Karpas-422 (cell line): ENCODE data around the gene NFIA. TPM values are rescaled to one million over a fixed set of nuclear protein-coding genes. Genes with fewer than 3 reads are reported as not detected.

Experiments
- DNase-seq: peaks from one replicate; pipeline ENCODE4 v3.0.0-alpha.2; 2015
- H2AFZ ChIP-seq: fragments of 200-600 bp; sonication (generic); 2 replicates; pipeline ENCODE4 v1.6.1; 2014; ENCODE audit warnings: antibody characterized with exemption, low read length, mixed read lengths
- H3K27ac ChIP-seq: fragments of 200-600 bp; sonication (generic); 2 replicates; pipeline ENCODE4 v1.5.1; 2014; ENCODE audit warnings: mild to moderate bottlenecking, low read length, moderate library complexity
- H3K27me3 ChIP-seq: fragments of 200-600 bp; sonication (generic); 2 replicates; pipeline ENCODE4 v1.6.1; 2014; ENCODE audit warnings: low read length, mixed read lengths
- H3K36me3 ChIP-seq: fragments of 200-600 bp; sonication (generic); 2 replicates; pipeline ENCODE4 v1.6.1; 2014; ENCODE audit warnings: low read length, mixed read lengths; ENCODE audit not compliant: insufficient read depth
- H3K4me1 ChIP-seq: fragments of 200-600 bp; sonication (generic); 2 replicates; pipeline ENCODE4 v1.6.1; 2014; ENCODE audit warnings: mild to moderate bottlenecking, low read length, mixed read lengths
- H3K4me2 ChIP-seq: fragments of 200-600 bp; sonication (generic); 2 replicates; pipeline ENCODE4 v1.6.1; 2014; ENCODE audit warnings: low read length, low read depth, mild to moderate bottlenecking; ENCODE audit not compliant: poor library complexity, severe bottlenecking
- H3K4me3 ChIP-seq: fragments of 200-600 bp; sonication (generic); 2 replicates; pipeline ENCODE4 v1.5.1; 2014; ENCODE audit warnings: mild to moderate bottlenecking, antibody characterized with exemption, low read length, mixed read lengths
- H3K79me2 ChIP-seq: fragments of 200-600 bp; sonication (generic); 2 replicates; pipeline ENCODE4 v1.6.1; 2014; ENCODE audit warnings: mild to moderate bottlenecking, low read length, mixed read lengths
- H3K9ac ChIP-seq: fragments of 200-600 bp; sonication (generic); 2 replicates; pipeline ENCODE4 v1.6.0; 2014; ENCODE audit warnings: low read length
- H3K9me2 ChIP-seq: fragments of 200-600 bp; sonication (generic), shearing (Covaris generic); replicated peaks from 2 replicates; pipeline ENCODE4 v1.6.0; 2014; ENCODE audit warnings: mild to moderate bottlenecking, low read length, moderate library complexity; ENCODE audit not compliant: insufficient read depth
- H3K9me3 ChIP-seq: fragments of 300-700, 200-600 bp; sonication (generic); 2 replicates; pipeline ENCODE4 v1.6.1; 2014; ENCODE audit warnings: low read length, mixed read lengths
- H4K20me1 ChIP-seq: fragments of 200-600 bp; sonication (generic); 2 replicates; pipeline ENCODE4 v1.6.1; 2014; ENCODE audit warnings: mild to moderate bottlenecking, antibody characterized with exemption, low read length, low read depth; ENCODE audit not compliant: insufficient read depth
- total RNA-seq: library from RNA; depleted of rRNA; stranded (reverse); fragments of >200 nt; shearing (Covaris generic); gene quantifications from 2 replicates; pipeline ENCODE4 v1.2.3, GENCODE V29; 2014; ENCODE audit warnings: low replicate concordance

Gene NFIA
- total RNA-seq, 1 experiment from 2014 or later, result 38.3 TPM

DNA sequence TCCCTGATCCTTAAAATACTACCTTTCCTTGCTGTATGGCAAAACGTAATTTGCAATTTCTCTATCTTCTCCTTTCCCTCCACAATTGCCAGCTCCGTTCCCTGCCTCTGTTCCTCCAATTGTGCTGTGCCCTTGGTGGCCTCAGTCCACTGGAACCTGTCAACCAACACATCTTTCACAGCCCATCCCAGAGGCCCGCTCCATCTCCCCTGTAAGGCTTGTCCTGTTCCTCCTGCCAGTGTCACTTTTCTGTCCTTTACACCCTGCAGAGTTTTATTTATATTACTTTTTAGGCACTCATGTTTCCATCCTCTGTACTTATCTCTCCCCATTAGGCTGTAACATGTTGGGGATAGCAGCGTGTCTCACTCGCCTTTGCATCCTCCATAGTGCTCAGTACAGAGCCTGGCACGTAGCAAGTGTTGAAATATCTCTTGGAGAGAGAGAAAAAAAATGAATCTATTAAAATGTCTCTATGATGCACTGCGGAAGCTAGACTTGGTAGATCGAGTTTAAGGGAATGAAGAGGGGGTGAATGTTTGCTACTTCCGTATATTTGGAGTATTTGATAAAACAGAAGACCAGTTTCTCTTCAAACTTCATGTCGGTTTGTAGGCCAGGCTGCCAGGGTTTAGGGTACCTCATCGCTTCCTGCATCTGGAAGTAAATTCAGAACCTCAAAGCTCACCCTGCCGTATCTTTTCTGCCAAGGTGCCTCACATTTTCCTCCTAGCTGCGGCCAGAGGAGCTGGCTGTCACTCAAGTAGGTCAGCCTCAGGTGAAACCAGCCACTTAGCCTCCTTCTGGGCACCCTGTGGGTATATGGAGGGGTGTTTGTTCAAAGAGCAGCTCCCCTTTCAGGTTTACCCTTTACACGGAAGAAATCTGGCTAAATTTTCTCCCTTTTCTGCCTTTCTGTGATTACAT, 338.8 kb downstream of the NFIA start:
- no peaks in the 10 kb centered on the region for H3K9me3 ChIP-seq
- H3K4me2 ChIP-seq, result no peak overlapping the region
- no peaks in the 10 kb centered on the region for H3K9me2 ChIP-seq
- no peaks in the 10 kb centered on the region for H3K36me3 ChIP-seq
- H2AFZ ChIP-seq, result no peak overlapping the region
- no peaks in the 10 kb centered on the region for H3K79me2 ChIP-seq
- no peak overlapping the region for H3K4me3 ChIP-seq
- H4K20me1 ChIP-seq, result no peaks in the 10 kb centered on the region
- DNase-seq, result no peak
- peaks cover 19% of the 10 kb centered on the region for H3K4me1 ChIP-seq
- H3K27ac ChIP-seq, result no peak overlapping the region
- no peaks in the 10 kb centered on the region for H3K27me3 ChIP-seq
- H3K9ac ChIP-seq, result no peak overlapping the region

DNA sequence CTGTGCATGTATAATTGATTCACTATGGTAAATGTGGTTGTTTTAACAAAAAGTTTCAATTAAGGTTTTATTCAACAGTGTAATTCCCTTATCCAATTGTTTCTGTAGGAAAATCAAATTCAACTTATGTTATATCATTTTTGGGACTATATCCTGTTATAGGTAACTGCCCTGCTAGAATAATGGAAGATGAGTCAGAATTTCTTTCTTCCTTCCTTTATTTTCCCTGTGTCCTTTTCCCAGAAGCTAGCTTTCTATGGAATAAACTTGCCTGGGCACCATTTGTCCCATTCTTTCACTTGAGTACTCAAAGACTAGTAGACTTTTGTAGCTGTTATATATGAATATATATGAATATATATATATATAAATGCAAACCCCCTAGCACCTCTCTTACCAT, 341.3 kb downstream of the NFIA start:
- no peak overlapping the region for H2AFZ ChIP-seq
- H3K9ac ChIP-seq, result no peak overlapping the region
- H3K9me3 ChIP-seq, result no peaks in the 10 kb centered on the region
- DNase-seq, result no peak
- no peaks in the 10 kb centered on the region for H3K9me2 ChIP-seq
- H3K4me3 ChIP-seq, result no peak overlapping the region
- no peak overlapping the region for H3K27ac ChIP-seq
- no peaks in the 10 kb centered on the region for H3K27me3 ChIP-seq
- H3K4me1 ChIP-seq, result peaks cover 19% of the 10 kb centered on the region
- H4K20me1 ChIP-seq, result no peaks in the 10 kb centered on the region
- H3K79me2 ChIP-seq, result no peaks in the 10 kb centered on the region
- no peaks in the 10 kb centered on the region for H3K36me3 ChIP-seq
- no peak overlapping the region for H3K4me2 ChIP-seq

- H3K9me3 ChIP-seq, result no peaks in the 10 kb centered on the region
- no peak overlapping the region for H3K9ac ChIP-seq
- H3K9me2 ChIP-seq, result no peaks in the 10 kb centered on the region
- no peak overlapping the region for H3K27ac ChIP-seq
- H3K4me2 ChIP-seq, result peak overlapping the region; percentile 12
- no peak for DNase-seq
- H3K36me3 ChIP-seq, result no peaks in the 10 kb centered on the region
- H3K79me2 ChIP-seq, result no peaks in the 10 kb centered on the region
- no peak overlapping the region for H2AFZ ChIP-seq
- no peak overlapping the region for H3K4me3 ChIP-seq
- H3K4me1 ChIP-seq, result peaks cover 19% of the 10 kb centered on the region
- H4K20me1 ChIP-seq, result no peaks in the 10 kb centered on the region
- no peaks in the 10 kb centered on the region for H3K27me3 ChIP-seq
Observed at GRCh38 chr1:61424382-61424781, 342.0 kb downstream of the NFIA start.

- Histone ChIP-seq H3K4me1 (peaks cover 19% of the 10 kb centered on the region), H3K4me2 (no peak overlapping the region), H3K9me2 (no peaks in the 10 kb centered on the region), H4K20me1 (no peaks in the 10 kb centered on the region), H3K36me3 (no peaks in the 10 kb centered on the region), H2AFZ (no peak overlapping the region), H3K4me3 (no peak overlapping the region), H3K27ac (no peak overlapping the region), H3K79me2 (no peaks in the 10 kb centered on the region), H3K9ac (no peak overlapping the region), H3K27me3 (no peaks in the 10 kb centered on the region), H3K9me3 (no peaks in the 10 kb centered on the region)
- DNase-seq, result no peak
Observed at GRCh38 chr1:61425040-61425439, 342.7 kb downstream of the NFIA start.

GRCh38 chr1:61426254-61426653, 343.9 kb downstream of the NFIA start:
- Histone ChIP-seq H3K9me2 (no peaks in the 10 kb centered on the region), H3K4me2 (no peak overlapping the region), H4K20me1 (no peaks in the 10 kb centered on the region), H3K79me2 (no peaks in the 10 kb centered on the region), H3K4me3 (no peak overlapping the region), H3K27ac (no peak overlapping the region), H3K4me1 (peaks cover 19% of the 10 kb centered on the region), H2AFZ (no peak overlapping the region), H3K36me3 (no peaks in the 10 kb centered on the region), H3K9ac (no peak overlapping the region), H3K9me3 (no peaks in the 10 kb centered on the region), H3K27me3 (no peaks in the 10 kb centered on the region)
- DNase-seq, result no peak

GRCh38 chr1:61426885-61427284, 344.5 kb downstream of the NFIA start:
- no peaks in the 10 kb centered on the region for H3K9me3 ChIP-seq
- no peak overlapping the region for H2AFZ ChIP-seq
- no peaks in the 10 kb centered on the region for H3K79me2 ChIP-seq
- no peak for DNase-seq
- H3K9ac ChIP-seq, result no peak overlapping the region
- H4K20me1 ChIP-seq, result no peaks in the 10 kb centered on the region; the same call in 1 of the 2 replicates
- H3K4me2 ChIP-seq, result no peak overlapping the region
- no peaks in the 10 kb centered on the region for H3K36me3 ChIP-seq
- no peaks in the 10 kb centered on the region for H3K27me3 ChIP-seq
- peaks cover 19% of the 10 kb centered on the region for H3K4me1 ChIP-seq
- no peak overlapping the region for H3K27ac ChIP-seq
- no peak overlapping the region for H3K4me3 ChIP-seq
- no peaks in the 10 kb centered on the region for H3K9me2 ChIP-seq

GRCh38 chr1:61427510-61427909, 345.1 kb downstream of the NFIA start:
- H3K27me3 ChIP-seq, result no peaks in the 10 kb centered on the region
- no peak overlapping the region for H3K4me3 ChIP-seq
- H4K20me1 ChIP-seq, result no peaks in the 10 kb centered on the region; the same call in 1 of the 2 replicates
- H3K4me2 ChIP-seq, result no peak overlapping the region
- H3K9me2 ChIP-seq, result no peaks in the 10 kb centered on the region
- no peaks in the 10 kb centered on the region for H3K79me2 ChIP-seq
- no peak for DNase-seq
- H3K27ac ChIP-seq, result no peak overlapping the region
- no peaks in the 10 kb centered on the region for H3K36me3 ChIP-seq
- no peak overlapping the region for H3K9ac ChIP-seq
- no peaks in the 10 kb centered on the region for H3K9me3 ChIP-seq
- H2AFZ ChIP-seq, result no peak overlapping the region
- H3K4me1 ChIP-seq, result peaks cover 19% of the 10 kb centered on the region

- no peaks in the 10 kb centered on the region for H3K79me2 ChIP-seq
- no peak overlapping the region for H3K4me3 ChIP-seq
- no peak overlapping the region for H3K9ac ChIP-seq
- H3K4me1 ChIP-seq, result peaks cover 15% of the 10 kb centered on the region
- no peaks in the 10 kb centered on the region for H3K9me2 ChIP-seq
- no peak overlapping the region for H3K4me2 ChIP-seq
- H3K9me3 ChIP-seq, result no peaks in the 10 kb centered on the region
- H3K36me3 ChIP-seq, result no peaks in the 10 kb centered on the region
- H3K27me3 ChIP-seq, result no peaks in the 10 kb centered on the region
- no peak overlapping the region for H2AFZ ChIP-seq
- no peak for DNase-seq
- H4K20me1 ChIP-seq, result no peaks in the 10 kb centered on the region; the same call in 1 of the 2 replicates
- H3K27ac ChIP-seq, result no peak overlapping the region
Observed at GRCh38 chr1:61428146-61428545, 345.8 kb downstream of the NFIA start.
